Neuronal stem cell (in vitro differentiated cells): Measurements from ENCODE around the gene ATP8B4.

Source experiments
- DNase-seq: peaks from one replicate; pipeline ENCODE4 v3.0.0-alpha.2; 2013; ENCODE audit warnings: low spot score
- H2AFZ ChIP-seq: one replicate; pipeline ENCODE4 v1.6.1; 2013; ENCODE audit warnings: mild to moderate bottlenecking, low read length, inconsistent platforms
- H2AK5ac ChIP-seq: 2 replicates; pipeline ENCODE4 v1.6.1; 2013; ENCODE audit warnings: low read depth, mild to moderate bottlenecking, inconsistent platforms, low read length, moderate library complexity, mixed read lengths
- H2BK120ac ChIP-seq: 2 replicates; pipeline ENCODE4 v1.6.1; 2013; ENCODE audit warnings: low read depth, mild to moderate bottlenecking, inconsistent platforms, low read length, moderate library complexity, mixed read lengths
- H2BK12ac ChIP-seq: one replicate; pipeline ENCODE4 v1.6.1; 2013; ENCODE audit warnings: low read length, inconsistent platforms
- H2BK15ac ChIP-seq: 2 replicates; pipeline ENCODE4 v1.6.1; 2013; ENCODE audit warnings: mild to moderate bottlenecking, low read length, inconsistent platforms, mixed read lengths
- H2BK5ac ChIP-seq: one replicate; pipeline ENCODE4 v1.6.1; 2013; ENCODE audit warnings: inconsistent platforms, mild to moderate bottlenecking, low read length, moderate library complexity
- H3K14ac ChIP-seq: one replicate; pipeline ENCODE4 v1.6.1; 2013; ENCODE audit warnings: low read length, inconsistent platforms
- H3K18ac ChIP-seq: 2 replicates; pipeline ENCODE4 v1.6.1; 2013; ENCODE audit warnings: low read length, inconsistent platforms
- H3K23ac ChIP-seq: 2 replicates; pipeline ENCODE4 v1.6.1; 2013; ENCODE audit warnings: low read depth, mild to moderate bottlenecking, mixed read lengths, low read length, inconsistent platforms; ENCODE audit not compliant: poor library complexity
- H3K27ac ChIP-seq: replicated peaks from 3 replicates; pipeline ENCODE4 v1.5.1; 2013; ENCODE audit warnings: low read length, inconsistent platforms
- H3K27me3 ChIP-seq, 3 experiments: 2 replicates each; pipeline ENCODE4 v1.6.1; 2013; ENCODE audit warnings: low read length in 3 of 3, mild to moderate bottlenecking in 2 of 3, inconsistent platforms in 1 of 3, low read depth in 1 of 3, mixed read lengths in 1 of 3, moderate library complexity in 1 of 3; ENCODE audit not compliant: control insufficient read depth in 3 of 3, insufficient read depth in 3 of 3
- H3K36me3 ChIP-seq, 2 donors: replicated peaks in 1 of 2; 2 replicates each; pipeline ENCODE4 v1.6.1; 2013; ENCODE audit warnings: low read length in 2 of 2; ENCODE audit not compliant: control insufficient read depth in 2 of 2, insufficient read depth in 2 of 2
- H3K4ac ChIP-seq: 2 replicates; pipeline ENCODE4 v1.6.1; 2013; ENCODE audit warnings: inconsistent platforms, mild to moderate bottlenecking, low read length, moderate library complexity
- H3K4me1 ChIP-seq, 2 donors: 1 replicate in 1 of 2; 2 replicates in 1 of 2; pipeline ENCODE4 v1.6.1; 2013; ENCODE audit warnings: low read length in 2 of 2, low read depth in 1 of 2; ENCODE audit not compliant: control insufficient read depth in 2 of 2, insufficient read depth in 1 of 2
- H3K4me2 ChIP-seq: one replicate; pipeline ENCODE4 v1.6.1; 2013; ENCODE audit warnings: mild to moderate bottlenecking, low read length, inconsistent platforms; ENCODE audit not compliant: insufficient read depth, poor library complexity, severe bottlenecking
- H3K4me3 ChIP-seq, 2 donors: 2 replicates each; pipeline ENCODE4 v1.5.1; 2013; ENCODE audit warnings: low read length in 2 of 2, mild to moderate bottlenecking in 2 of 2, inconsistent platforms in 1 of 2, moderate library complexity in 1 of 2
- H3K79me1 ChIP-seq: one replicate; pipeline ENCODE4 v1.6.1; 2013; ENCODE audit warnings: low read depth, mild to moderate bottlenecking, inconsistent platforms, low read length, moderate library complexity
- H3K9ac ChIP-seq: one replicate; pipeline ENCODE4 v1.6.1; 2013; ENCODE audit warnings: mild to moderate bottlenecking, low read depth, low read length, inconsistent platforms; ENCODE audit not compliant: poor library complexity
- H3K9me3 ChIP-seq, 2 donors: replicated peaks in 1 of 2; 2 replicates each; pipeline versions ENCODE3 to v1.6.1; 2013; ENCODE audit warnings: low read length in 2 of 2, mild to moderate bottlenecking in 2 of 2, inconsistent platforms in 1 of 2, low read depth in 1 of 2, mixed read lengths in 1 of 2, moderate library complexity in 1 of 2; ENCODE audit not compliant: control insufficient read depth in 2 of 2, insufficient read depth in 1 of 2
- H4K8ac ChIP-seq: one replicate; pipeline ENCODE4 v1.6.1; 2013; ENCODE audit warnings: low read depth, mild to moderate bottlenecking, inconsistent platforms, low read length, moderate library complexity
- H4K91ac ChIP-seq: one replicate; pipeline ENCODE4 v1.6.1; 2013; ENCODE audit warnings: low read length, low read depth, mild to moderate bottlenecking, inconsistent platforms; ENCODE audit not compliant: poor library complexity
- WGBS, 2 donors: extraction: QIAGEN DNeasy Blood & Tissue Kit; methylation state at CpG; one replicate each; pipeline ENCODE4 v1.1.7; 2013; ENCODE audit warnings: missing lambda C conversion rate in 2 of 2, mixed read lengths in 1 of 2; ENCODE audit not compliant: insufficient read length in 2 of 2, insufficient replicate concordance in 1 of 2; ENCODE audit errors: extremely low coverage in 2 of 2; 5-methylcytosine and 5-hydroxymethylcytosine counted together

The ATP8B4 gene

GRCh38 chr15:50077651-50078050 lies 41.4 kb downstream of the ATP8B4 start:
- H3K36me3 ChIP-seq, result no peaks in the 10 kb centered on the region
- H2BK5ac ChIP-seq, result no peak overlapping the region
- no peak overlapping the region for H3K4me2 ChIP-seq
- no peak overlapping the region for H3K18ac ChIP-seq
- WGBS, 2 donors, result no CpG with 5 or more reads among the region's 2 CpGs
- no peaks in the 10 kb centered on the region for H3K4me1 ChIP-seq
- no peak overlapping the region for H2BK15ac ChIP-seq
- H2BK120ac ChIP-seq, result no peak overlapping the region
- H3K23ac ChIP-seq, result no peak overlapping the region
- no peak overlapping the region for H3K4ac ChIP-seq
- no peak overlapping the region for H4K8ac ChIP-seq
- no peak overlapping the region for H2AFZ ChIP-seq
- H3K9me3 ChIP-seq, result no peaks in the 10 kb centered on the region
- H4K91ac ChIP-seq, result no peak overlapping the region
- H2AK5ac ChIP-seq, result no peak overlapping the region
- no peak overlapping the region for H3K4me3 ChIP-seq
- no peak overlapping the region for H3K14ac ChIP-seq
- H3K9ac ChIP-seq, result no peak overlapping the region
- DNase-seq, result no peak
- no peaks in the 10 kb centered on the region for H3K79me1 ChIP-seq
- H3K27ac ChIP-seq, result no peak overlapping the region
- no peaks in the 10 kb centered on the region for H3K27me3 ChIP-seq
- no peak overlapping the region for H2BK12ac ChIP-seq

GRCh38 chr15:50077176-50077575 lies 41.9 kb downstream of the ATP8B4 start:
- H3K27me3 ChIP-seq, result no peaks in the 10 kb centered on the region
- no peak overlapping the region for H4K8ac ChIP-seq
- no peak overlapping the region for H4K91ac ChIP-seq
- H3K14ac ChIP-seq, result no peak overlapping the region
- H3K36me3 ChIP-seq, result no peaks in the 10 kb centered on the region
- H3K27ac ChIP-seq, result no peak overlapping the region
- H3K4me2 ChIP-seq, result no peak overlapping the region
- H3K4me3 ChIP-seq, result no peak overlapping the region
- H3K79me1 ChIP-seq, result no peaks in the 10 kb centered on the region
- no peak overlapping the region for H3K4ac ChIP-seq
- no peak overlapping the region for H2AK5ac ChIP-seq
- H3K9me3 ChIP-seq, result no peaks in the 10 kb centered on the region
- no peak overlapping the region for H3K18ac ChIP-seq
- no peak overlapping the region for H3K23ac ChIP-seq
- no peak overlapping the region for H2BK12ac ChIP-seq
- no peak overlapping the region for H2BK120ac ChIP-seq
- H2BK15ac ChIP-seq, result no peak overlapping the region
- DNase-seq, result no peak
- no peak overlapping the region for H2AFZ ChIP-seq
- H2BK5ac ChIP-seq, result no peak overlapping the region
- no peaks in the 10 kb centered on the region for H3K4me1 ChIP-seq
- no peak overlapping the region for H3K9ac ChIP-seq

GRCh38 chr15:50075319-50075718 lies 43.7 kb downstream of the ATP8B4 start:
- no peaks in the 10 kb centered on the region for H3K36me3 ChIP-seq
- H3K27ac ChIP-seq, result no peak overlapping the region
- H3K18ac ChIP-seq, result no peak overlapping the region
- no peak overlapping the region for H3K14ac ChIP-seq
- no peak overlapping the region for H2BK12ac ChIP-seq
- no peak overlapping the region for H2BK120ac ChIP-seq
- no peak overlapping the region for H3K4me2 ChIP-seq
- no peaks in the 10 kb centered on the region for H3K9me3 ChIP-seq
- no peaks in the 10 kb centered on the region for H3K4me1 ChIP-seq
- H3K4me3 ChIP-seq, result no peak overlapping the region
- no peak overlapping the region for H2BK15ac ChIP-seq
- H3K27me3 ChIP-seq, result no peaks in the 10 kb centered on the region
- no peak overlapping the region for H3K23ac ChIP-seq
- H4K91ac ChIP-seq, result no peak overlapping the region
- no peak overlapping the region for H2AFZ ChIP-seq
- DNase-seq, result no peak
- no peak overlapping the region for H2BK5ac ChIP-seq
- H3K9ac ChIP-seq, result no peak overlapping the region
- H3K4ac ChIP-seq, result no peak overlapping the region
- H2AK5ac ChIP-seq, result no peak overlapping the region
- no peak overlapping the region for H4K8ac ChIP-seq
- H3K79me1 ChIP-seq, result no peaks in the 10 kb centered on the region
- WGBS, 2 donors, result no CpG with 5 or more reads among the region's 1 CpG

GRCh38 chr15:50071551-50072258 lies 47.3 kb downstream of the ATP8B4 start:
- Histone ChIP-seq H2AK5ac (no peak overlapping the region), H3K27me3 (no peaks in the 10 kb centered on the region), H3K9me3 (no peaks in the 10 kb centered on the region), H3K4me3 (no peak overlapping the region), H3K4me2 (no peak overlapping the region), H3K18ac (no peak overlapping the region), H2BK5ac (no peak overlapping the region), H3K36me3 (no peaks in the 10 kb centered on the region), H4K91ac (no peak overlapping the region), H3K79me1 (no peaks in the 10 kb centered on the region), H2AFZ (no peak overlapping the region), H4K8ac (no peak overlapping the region), H3K27ac (no peak overlapping the region), H2BK120ac (no peak overlapping the region), H2BK15ac (no peak overlapping the region), H2BK12ac (no peak overlapping the region), H3K14ac (no peak overlapping the region), H3K9ac (no peak overlapping the region), H3K23ac (no peak overlapping the region), H3K4me1 (peaks cover 0 to 3% of the 10 kb centered on the region in 2 donors), H3K4ac (no peak overlapping the region)
- no peak for DNase-seq
- no CpG with 5 or more reads among the region's 1 CpG for WGBS, 2 donors
